Left colon (tissue), 2 donors: Measurements from ENCODE around the gene OGDH. TPM values are rescaled to one million over a fixed set of nuclear protein-coding genes. Genes with fewer than 3 reads are reported as not detected.

Experiments
- ATAC-seq: fragments of 200-7000 bp; cut with Tn5 transposase; one replicate; pipeline ENCODE4 v1.9.1; 2020; ENCODE audit warnings: mild to moderate bottlenecking, moderate library complexity
- DNase-seq, 2 donors: peaks; one replicate each; pipeline ENCODE4 v3.0.0-alpha.2; 2020
- intact Hi-C, 2 donors: fragments of 100-400 bp; cut with DNase I in 1 of 2; cut with micrococcal nuclease in 1 of 2; formaldehyde crosslinking; loops; one replicate each; pipeline versions ENCODE4 v1.11.2 to v1.14.0; 2022; cut with DNase I, micrococcal nuclease
- total RNA-seq, 2 donors: library from RNA; stranded (reverse); fragmentation: NEBNext Ultra II Directional; extraction: Animal tissue kit (Norgen Biotek cat#: 25700); gene quantifications; one replicate each; pipeline ENCODE4 v1.2.1, GENCODE V29; 2021
- donor health status: DM: no; HTN: no; CAD: no.
- donor health status: DM: yes; HTN: yes; CAD: no.

OGDH gene
- total RNA-seq, 2 donors from 2014 or later: 174 to 221 TPM

DNA sequence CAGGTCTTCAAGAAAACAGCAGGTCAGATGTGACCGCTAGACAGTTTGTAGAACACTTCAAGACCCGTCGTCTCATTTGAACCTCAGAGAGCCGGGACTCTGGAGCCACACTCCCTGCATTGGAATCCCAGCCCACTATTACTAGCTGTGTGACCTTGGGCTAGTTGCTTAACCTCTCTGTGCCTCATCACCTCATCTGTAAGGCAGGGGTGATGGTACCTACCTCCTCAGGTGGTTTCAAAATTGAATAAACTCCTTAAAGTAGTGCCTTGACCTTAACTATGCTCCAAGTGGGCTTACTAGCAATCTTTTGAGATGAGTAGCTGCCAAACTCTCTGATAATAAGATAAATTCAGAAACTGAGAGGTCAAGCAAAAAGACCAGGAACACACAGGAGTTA is 43.8 kb downstream of the OGDH start:
- DNase-seq: no peak
- no peak for ATAC-seq
- intact Hi-C loops: no loop called here

DNA sequence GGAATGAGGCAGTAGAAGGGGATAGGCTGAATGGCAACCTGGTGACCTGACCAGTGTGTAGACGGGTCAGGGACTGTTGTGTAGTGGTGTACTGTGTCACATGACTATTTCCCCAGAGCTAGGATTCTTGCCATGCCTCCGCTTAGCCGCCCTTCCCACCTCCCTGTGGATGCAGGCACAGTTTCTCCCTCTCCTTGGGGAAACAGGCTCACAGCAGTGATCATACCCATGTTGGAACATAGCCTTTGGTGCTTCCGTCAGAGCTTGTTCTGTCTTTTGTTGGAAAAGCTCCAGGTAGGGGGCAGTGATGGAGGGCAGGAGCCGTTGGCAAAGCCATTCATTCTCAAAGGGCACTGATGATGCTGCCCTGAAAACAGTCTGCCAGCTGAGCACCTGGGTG is 44.3 kb downstream of the OGDH start:
- DNase-seq (no peak), ATAC-seq (peak; percentile 23)
- intact Hi-C loops: no loop called here

DNA sequence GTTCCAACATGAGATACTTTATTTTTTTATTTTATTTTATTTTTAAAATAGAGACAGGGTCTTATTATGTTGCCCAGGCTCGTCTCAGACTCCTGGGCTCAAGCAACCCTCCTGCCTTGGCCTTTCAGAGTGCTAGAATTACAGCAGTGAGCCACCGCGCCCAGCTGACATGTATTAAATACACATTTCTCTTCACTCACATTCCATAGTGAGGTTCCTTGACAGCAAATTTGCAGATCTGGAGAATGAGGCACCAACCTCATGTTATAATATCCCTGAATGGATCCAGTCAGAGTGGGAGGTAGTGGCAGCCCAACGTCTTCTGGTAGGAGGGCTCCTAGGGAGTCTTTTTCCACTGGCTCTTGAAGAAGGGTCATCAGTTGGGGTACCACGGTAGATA is 46.1 kb downstream of the OGDH start:
- intact Hi-C loops: no loop called here
- DNase-seq (no peak), ATAC-seq (no peak)

DNA sequence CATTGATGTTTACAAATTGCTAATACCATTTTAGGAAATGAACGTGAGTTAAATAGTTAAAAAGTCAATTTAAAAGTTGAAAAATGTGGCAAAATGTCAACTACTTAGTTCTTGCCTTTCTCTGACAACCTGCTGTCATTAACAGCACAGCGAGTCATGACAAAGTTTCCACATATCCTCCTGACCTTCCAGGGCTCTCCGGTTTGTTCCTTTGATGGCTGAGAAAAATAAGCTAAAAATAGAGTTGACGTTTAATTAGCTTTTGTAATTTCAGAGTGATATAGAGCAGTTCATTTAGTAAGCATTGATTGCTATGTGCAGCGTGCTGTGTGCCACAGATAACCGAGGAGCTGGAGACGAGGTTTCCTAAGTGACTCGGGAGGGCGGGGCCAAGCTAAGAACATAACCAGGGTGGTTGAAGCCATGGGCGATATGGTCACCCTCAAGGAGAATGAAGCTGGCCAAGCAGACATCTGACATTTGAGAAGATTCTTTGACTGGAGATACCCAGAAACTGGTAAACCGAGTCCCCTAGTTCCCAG is 47.9 kb downstream of the OGDH start:
- intact Hi-C loops: no loop called here
- DNase-seq (no peak), ATAC-seq (no peak)

DNA sequence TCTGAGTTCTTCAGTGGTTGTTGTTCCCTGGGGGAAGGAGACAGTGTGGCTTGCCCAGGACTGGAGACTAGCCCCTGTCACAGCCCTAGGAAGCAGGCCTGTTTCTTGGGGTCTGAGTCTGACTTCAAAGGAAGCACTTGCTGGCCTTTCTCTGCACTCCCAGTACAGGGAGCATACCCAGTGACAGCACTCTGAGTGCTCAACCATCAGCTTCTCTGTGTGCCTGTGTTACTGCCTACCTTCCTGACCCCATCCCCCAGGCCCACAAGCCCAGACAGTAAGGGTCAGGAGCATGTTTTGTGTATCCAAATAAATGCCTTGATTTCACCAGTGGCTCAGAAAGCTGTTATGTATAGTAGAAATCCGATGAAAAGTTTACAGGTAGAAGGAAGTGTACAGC is 48.9 kb downstream of the OGDH start:
- ATAC-seq: no peak
- intact Hi-C loops: no loop called here
- no peak for DNase-seq

DNA sequence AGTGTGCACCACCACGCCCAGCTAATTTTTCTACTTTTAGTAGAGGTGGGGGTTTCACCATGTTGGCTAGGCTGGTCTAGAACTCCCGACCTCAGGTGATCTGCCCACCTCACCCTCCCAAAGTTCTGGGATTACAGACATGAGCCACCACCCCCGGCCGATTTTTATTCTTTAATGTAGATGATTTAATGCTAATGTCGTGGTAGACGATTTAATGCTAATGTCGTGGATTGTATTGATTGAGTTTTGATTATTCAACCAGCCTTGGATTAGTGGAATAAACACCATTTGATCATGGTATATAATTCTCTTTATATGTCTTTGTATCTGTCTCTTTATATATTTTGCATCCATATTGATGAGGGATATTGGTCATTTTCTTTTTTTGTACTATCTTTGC is 52.6 kb downstream of the OGDH start:
- intact Hi-C loops: no loop called here
- no peak for ATAC-seq
- no peak for DNase-seq

DNA sequence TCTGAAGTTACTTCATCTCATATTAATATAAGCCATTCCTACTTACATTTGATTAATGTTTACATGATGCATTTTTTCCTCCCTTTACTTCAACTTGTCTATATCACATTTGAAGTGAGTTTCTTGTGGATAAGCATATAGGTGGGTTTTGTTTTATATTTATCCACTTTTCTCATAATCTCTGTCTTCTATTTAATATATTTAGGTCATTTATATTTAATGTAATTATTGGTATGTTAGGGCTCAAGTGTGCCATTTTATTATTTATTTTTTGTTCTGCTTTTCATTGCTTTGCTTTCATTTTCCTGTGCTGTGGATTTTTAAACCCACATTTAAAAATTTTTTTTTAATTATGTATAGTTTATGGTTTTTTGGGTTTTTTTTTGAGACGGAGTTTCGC is 54.8 kb downstream of the OGDH start:
- ATAC-seq: no peak
- intact Hi-C loops: no loop called here
- DNase-seq: no peak

DNA sequence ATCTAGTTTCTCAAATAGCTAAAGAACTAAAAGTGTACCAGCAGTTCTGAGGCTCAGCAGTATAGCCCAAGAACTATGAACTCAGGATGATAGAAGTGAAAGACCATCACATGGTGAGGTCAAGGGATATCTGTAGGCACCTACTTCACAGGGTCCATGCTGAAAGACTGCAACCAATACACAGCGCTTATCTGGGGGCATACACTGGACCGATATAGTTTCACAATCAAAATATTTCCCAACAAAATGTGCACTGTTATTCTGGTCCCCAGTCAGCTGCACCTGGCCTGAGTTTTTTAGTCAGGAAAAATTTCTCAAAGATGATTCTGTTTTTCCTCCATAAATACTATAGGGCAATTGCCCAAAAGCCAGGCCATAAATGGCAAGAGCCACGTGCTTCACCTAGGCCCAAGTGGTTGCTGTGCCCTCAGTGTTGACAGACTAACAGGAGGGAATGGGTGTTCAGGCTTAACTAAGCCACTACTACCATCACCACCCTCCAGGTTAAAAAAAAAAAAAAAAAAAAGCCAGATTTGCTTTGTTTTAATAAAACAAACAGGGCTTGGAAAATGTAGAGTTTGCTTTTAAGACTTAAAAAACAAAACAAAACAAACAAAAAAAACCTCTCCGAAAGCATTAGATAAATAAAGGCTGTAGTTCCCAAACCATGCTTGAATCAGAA is 58.5 kb downstream of the OGDH start:
- ATAC-seq: no peak
- DNase-seq: no peak
- intact Hi-C loops: no loop called here

DNA sequence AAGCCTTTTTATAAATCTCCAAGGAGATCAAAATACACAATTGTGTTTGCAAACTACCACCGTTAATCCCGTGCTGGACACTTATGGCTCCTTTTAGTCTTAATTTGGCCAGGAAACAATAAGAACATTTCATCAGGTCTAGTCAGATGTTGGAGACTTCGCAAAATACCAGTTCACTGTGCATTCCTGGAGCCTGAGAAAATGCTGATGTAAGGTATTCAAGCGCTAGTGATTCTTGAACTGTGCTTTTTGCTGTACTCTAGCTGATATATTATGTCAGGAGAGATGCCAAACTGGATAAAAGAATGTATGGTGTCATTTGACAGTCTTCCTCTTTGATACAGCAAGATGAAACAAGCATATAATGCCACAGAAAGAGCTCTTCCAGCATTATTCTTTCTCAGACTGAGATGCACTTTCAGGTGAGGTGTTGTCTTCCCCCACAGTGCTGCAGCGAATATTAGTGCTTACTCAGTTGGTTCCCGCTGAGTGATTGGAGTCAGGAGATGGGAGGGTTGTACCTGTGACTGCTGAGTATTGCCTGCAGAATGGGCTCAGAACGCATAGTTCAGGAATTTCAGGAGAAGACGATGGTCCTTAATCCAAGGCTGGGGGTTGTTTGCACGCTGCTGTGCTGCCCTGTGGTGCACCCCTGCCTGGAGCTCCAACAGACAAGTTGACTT is 59.2 kb downstream of the OGDH start:
- ATAC-seq (no peak), DNase-seq (no peak)
- intact Hi-C loops: no loop called here

DNA sequence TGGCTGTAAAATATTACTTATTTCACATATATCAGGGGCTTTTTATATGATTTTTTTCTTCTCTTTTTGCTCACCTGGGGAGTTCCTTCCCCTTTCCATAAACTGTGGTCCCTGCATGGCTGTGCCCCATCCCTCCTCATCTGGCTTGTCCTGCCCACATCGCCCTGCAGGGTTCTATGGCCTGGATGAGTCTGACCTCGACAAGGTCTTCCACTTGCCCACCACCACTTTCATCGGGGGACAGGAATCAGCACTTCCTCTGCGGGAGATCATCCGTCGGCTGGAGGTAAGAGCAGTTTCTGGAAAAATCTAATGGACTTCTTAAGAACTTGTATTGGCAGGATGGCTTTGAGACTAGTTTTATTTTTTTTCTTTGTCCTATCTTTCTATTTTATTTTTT is 60.1 kb downstream of the OGDH start:
- ATAC-seq (no peak), DNase-seq (no peak)
- intact Hi-C loops: no loop called here

DNA sequence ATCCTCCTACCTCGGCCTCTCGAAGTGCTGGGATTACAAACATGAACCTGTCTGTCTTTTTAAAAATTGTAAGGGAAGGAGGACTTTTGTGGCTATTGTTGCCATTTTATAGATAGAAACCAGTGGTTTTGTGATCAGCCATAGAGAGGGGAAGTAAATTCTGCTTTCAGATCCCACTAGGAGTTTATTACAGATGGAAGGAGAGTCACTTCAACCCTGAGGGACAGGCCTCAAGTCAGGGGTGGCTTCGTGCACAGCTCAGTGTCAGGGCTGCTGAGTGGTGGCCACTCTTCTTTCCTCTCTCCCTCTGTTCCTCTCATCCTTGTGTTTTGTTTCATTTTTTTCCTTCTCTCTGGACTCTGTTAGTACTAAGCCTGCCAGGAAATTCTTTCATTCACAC is 60.8 kb downstream of the OGDH start:
- intact Hi-C loops: no loop called here
- ATAC-seq: no peak

DNA sequence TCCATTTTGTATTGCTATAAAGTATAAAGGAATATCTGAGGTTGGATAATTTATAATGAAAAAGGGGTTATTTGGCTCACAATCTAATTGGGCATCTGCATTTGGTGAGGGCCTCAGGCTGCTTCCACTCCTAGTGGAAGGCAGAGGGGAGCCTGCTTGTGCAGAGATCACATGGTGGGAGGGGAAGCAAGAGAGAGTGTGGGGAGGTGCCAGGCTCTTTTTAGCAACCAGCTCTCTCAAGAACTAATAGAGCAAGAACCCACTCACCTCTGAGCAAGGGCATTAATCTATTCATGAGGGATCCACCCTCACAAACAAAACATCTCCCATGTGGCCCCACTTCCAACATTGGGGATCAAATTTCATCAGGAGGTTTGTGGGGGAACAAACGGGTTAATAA is 64.6 kb downstream of the OGDH start:
- ATAC-seq: no peak
- intact Hi-C loops: no loop called here
- no peak for DNase-seq

More for the DNA sequence above, 60.8 kb downstream of the OGDH start:
- DNase-seq: no peak

DNA sequence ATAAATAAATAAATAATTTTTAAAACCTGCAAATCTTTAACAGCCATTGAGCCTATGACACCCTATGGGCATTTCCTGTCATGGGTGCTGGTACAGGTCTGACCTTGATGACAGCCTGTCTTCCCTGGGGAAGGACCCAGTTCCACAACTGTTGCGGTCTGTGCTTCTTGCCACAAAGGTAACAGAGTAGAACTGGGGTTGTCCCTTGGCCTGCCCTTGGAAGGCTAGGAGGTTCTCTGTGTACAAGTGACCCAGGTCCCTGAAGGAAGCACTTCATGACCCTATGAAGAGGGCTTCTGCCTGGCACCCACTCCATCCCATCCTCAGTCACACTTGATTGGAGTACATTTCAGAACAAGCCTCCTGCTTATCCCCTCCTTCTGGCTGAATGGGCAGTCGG is 66.9 kb downstream of the OGDH start:
- intact Hi-C loops: no loop called here
- no peak for DNase-seq
- ATAC-seq: no peak

DNA sequence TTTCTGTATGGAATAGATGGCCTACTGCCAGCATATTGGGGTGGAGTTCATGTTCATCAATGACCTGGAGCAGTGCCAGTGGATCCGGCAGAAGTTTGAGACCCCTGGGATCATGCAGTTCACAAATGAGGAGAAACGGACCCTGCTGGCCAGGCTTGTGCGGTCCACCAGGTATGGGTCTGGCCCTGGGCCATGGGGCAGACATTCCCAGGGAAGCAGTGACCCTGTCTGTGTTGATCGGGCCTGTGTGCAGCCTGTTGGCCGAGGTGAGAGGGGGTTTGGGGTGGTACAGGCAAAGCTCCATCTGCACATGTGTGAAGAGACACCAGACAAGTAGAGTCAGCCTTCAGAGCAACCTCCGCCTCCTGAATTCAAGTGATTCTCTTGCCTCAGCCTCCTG is 67.3 kb downstream of the OGDH start:
- DNase-seq: no peak
- intact Hi-C loops: no loop called here
- ATAC-seq: no peak

DNA sequence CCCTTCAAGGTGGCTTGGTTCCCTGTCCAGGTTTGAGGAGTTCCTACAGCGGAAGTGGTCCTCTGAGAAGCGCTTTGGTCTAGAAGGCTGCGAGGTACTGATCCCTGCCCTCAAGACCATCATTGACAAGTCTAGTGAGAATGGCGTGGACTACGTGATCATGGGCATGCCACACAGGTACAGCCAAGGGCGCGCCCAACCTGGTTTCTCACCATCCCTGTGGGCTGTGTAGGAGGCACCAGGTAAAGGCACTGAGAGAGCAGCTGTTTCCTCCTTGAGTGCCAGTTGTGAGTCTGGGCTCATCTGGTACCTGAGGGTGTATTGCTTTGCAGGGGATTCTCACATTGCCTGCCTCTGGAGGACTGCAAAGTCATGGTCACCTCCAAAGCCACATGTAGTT is 68.0 kb downstream of the OGDH start:
- ATAC-seq: no peak
- no peak for DNase-seq
- intact Hi-C loops: no loop called here

DNA sequence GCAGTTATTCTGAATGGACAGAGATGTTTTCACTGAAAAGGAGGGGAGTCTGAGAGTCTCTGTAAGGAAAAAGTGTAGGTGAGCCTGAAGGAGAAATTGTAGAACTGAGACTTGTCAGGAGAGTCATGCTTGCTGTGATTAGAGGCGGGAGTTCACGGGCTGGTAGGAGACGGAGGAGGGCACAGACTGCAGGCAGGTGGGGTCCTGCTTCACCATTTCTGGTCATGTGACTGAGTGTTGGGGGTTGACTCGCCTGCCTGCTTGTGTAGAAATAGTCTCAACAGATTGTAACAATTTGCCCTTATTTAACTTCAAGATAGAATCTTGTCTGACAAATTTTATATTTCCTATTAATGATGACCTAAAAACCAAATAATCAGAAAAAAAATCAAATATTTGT is 70.3 kb downstream of the OGDH start:
- intact Hi-C loops: no loop called here
- ATAC-seq: no peak
- DNase-seq: no peak

DNA sequence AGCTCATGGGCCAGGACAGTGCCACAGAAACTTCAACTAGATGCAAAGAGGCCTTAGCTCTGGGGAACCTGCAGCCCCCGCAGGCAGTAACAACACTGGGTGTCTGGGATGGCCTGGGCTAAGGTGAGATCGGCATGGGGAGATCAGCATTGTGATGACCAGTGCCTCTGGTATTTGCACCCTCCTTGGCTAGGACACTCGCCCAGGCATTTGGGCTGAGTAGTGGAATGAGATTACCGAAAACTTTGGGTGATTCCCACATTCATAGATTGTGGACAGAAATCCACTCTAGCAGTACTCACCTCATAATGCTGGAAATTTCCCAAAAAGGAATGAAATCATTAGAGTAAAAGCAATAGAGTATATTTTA is 71.7 kb downstream of the OGDH start:
- intact Hi-C loops: no loop called here
- ATAC-seq (no peak), DNase-seq (no peak)

DNA sequence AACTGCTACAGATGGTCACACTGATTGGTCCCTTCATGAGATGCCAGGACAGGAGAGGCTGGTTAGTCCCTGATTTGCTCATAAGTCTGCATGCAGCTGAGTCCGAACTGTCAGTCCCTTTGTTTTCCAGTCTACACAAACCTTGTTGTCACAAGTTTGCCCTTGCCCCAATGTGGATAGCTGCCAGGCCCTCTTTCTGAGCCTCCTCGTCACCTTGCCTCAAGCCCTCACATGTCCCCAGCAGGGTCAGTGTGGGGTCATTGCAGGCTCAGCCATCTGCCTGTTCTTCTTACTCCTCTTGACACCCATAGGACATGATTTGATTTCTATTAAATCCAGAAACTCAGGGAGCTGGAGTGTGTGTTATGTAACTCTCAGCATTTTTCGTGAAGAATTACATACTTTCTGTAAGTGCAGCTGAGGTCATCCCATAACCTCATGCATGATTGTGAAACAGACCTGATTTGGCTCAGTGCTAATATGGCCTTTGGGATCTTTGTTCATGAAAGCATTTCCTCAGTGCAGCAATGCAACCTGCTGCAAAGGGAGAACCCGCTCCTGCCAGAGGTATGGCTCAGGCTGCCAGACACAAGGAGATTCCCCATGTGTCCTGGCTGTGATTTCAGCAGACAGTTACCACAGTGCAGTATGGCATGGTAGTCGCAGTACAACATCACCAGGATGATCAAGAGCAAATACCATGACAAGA is 72.2 kb downstream of the OGDH start:
- intact Hi-C loops: no loop called here
- no peak for ATAC-seq
- no peak for DNase-seq

DNA sequence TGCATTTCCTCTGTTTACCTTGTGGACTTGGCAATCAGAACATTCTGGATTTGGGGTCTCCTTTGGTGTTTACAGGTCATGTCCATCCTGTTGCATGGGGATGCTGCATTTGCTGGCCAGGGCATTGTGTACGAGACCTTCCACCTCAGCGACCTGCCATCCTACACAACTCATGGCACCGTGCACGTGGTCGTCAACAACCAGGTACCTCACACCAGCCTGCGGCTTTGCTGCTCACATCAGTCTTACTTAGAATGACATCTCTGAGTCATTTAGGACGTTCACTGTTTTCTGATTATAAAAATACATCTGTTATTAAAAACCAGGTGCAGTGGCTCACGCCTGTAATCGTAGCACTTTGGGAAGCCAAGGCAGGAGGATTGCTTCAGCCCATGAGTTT is 75.2 kb downstream of the OGDH start:
- intact Hi-C loops: no loop called here
- ATAC-seq (no peak), DNase-seq (no peak)

DNA sequence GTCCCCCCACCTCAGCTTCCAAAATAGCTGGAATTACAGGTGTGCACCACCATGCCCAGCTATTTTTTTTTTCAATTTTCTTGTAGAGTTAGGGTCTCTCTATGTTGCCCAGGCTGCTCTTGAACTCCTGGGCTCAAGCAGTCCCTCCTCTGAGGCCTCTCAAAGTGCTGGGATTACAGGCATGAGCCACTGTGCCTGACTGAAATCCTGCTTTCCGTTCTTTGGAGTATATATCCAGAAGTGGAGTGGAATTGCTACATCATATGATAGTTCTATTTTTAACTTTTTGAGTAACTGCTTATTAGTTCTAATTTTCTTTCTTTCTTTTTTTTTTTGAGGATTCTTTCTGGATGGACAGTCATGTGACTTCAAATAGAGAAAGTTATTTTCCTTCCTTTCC is 79.3 kb downstream of the OGDH start:
- no peak for DNase-seq
- intact Hi-C loops: no loop called here
- no peak for ATAC-seq
